ENCODE measurements around the gene PRPF8.

Gene PRPF8

GRCh38 chr17:1623057-1623630, 61.5 kb downstream of the PRPF8 start:
- no peak overlapping the region for H3K9ac ChIP-seq (ENCODE audit: low read depth, low read length)
- H3K4me1 ChIP-seq (ENCODE audit: insufficient read depth, low read length) = peaks cover 18% of the 10 kb centered on the region
- no peaks in the 10 kb centered on the region; the same call in 1 of the 2 replicates for H3K36me3 ChIP-seq (ENCODE audit: insufficient read depth, low read length)

GRCh38 chr17:1621273-1621954, 63.3 kb downstream of the PRPF8 start:
- Histone ChIP-seq H3K9me3 (ENCODE audit: control insufficient read depth, insufficient read depth, low read length) (no peaks in the 10 kb centered on the region), H3K9ac (ENCODE audit: low read depth, low read length) (no peak overlapping the region), H3K36me3 (ENCODE audit: insufficient read depth, low read length) (no peaks in the 10 kb centered on the region; the same call in 1 of the 2 replicates), H3K4me1 (ENCODE audit: insufficient read depth, low read length) (peaks cover 8% of the 10 kb centered on the region)

More at GRCh38 chr17:1623057-1623630, 61.5 kb downstream of the PRPF8 start:
- no peaks in the 10 kb centered on the region for H3K9me3 ChIP-seq (ENCODE audit: control insufficient read depth, insufficient read depth, low read length)

DNA sequence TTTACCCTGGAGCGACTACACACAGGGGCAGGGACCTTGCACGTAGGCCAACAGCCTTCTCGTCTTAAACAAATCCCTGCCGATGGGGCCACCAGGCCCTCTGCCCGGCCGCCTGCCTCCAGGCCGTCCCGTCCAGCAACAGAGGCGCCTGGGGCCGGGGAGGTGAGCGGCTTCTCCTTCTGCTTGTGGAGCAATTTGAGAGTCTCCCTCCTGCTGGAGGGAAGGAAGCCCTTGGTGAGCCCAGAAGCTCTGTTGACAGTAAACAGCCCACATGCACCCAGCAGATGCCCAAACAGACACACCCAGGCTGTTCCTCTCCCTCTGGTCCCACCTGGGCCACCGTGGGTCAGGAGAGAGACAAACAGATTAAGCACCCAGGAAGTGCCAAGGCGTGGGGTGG, 64.2 kb downstream of the PRPF8 start:
- Histone ChIP-seq H3K9me3 (ENCODE audit: control insufficient read depth, insufficient read depth, low read length) (no peaks in the 10 kb centered on the region), H3K9ac (ENCODE audit: low read depth, low read length) (no peak overlapping the region), H3K36me3 (ENCODE audit: insufficient read depth, low read length) (no peaks in the 10 kb centered on the region; the same call in 1 of the 2 replicates), H3K4me1 (ENCODE audit: insufficient read depth, low read length) (peaks cover 3% of the 10 kb centered on the region)

DNA sequence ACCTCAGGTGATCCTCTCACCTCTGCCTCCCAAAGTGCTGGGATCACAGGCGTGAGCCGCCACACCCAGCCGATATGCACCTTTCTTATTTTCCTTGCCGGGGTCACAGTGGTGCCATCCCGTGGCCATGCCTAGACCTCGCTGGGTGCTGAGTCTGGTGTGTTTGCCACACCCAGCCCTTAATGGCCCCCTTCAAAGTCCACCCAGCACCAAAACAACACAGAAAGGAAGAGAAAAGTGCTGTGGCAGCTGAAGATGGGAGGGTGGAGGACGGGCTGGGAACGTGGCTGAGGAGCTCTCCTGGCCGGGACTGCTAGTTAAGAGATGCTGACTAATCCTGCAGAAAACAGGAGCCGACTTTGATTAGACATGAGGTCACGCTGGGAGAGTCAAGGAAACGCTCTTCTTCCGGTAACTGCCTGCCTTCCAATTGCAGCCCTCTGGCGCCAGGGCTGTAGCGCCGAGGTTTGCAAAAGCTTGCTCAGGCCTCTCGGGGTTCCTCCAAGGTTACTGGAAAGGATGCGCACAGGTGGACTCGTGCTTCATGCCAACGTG, 67.0 kb downstream of the PRPF8 start:
- no peak overlapping the region for H3K9ac ChIP-seq (ENCODE audit: low read depth, low read length)
- H3K9me3 ChIP-seq (ENCODE audit: control insufficient read depth, insufficient read depth, low read length) = no peaks in the 10 kb centered on the region
- H3K4me1 ChIP-seq (ENCODE audit: insufficient read depth, low read length) = no peaks in the 10 kb centered on the region
- H3K36me3 ChIP-seq (ENCODE audit: insufficient read depth, low read length) = no peaks in the 10 kb centered on the region

DNA sequence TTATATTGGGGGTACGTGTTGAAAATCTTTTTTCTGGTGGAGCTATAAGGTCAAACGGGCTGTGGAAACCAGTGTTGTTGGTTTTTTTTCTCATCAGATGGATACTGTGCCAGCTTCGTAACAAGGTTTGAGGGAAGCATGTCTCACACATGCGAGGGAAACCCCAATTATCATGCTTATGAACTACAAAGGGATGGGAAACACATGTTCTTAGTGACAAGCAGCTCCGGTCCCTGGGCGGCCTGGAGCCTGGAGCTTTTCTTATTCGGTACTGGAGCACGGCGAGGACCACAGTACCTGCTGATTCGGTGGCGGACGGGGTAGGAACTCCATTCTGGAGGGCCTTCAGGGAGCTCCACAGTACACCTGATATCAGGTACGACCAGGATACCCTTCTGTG, 68.6 kb downstream of the PRPF8 start:
- no peak overlapping the region for H3K9ac ChIP-seq (ENCODE audit: low read depth, low read length)
- no peaks in the 10 kb centered on the region for H3K4me1 ChIP-seq (ENCODE audit: insufficient read depth, low read length)
- no peaks in the 10 kb centered on the region for H3K36me3 ChIP-seq (ENCODE audit: insufficient read depth, low read length)
- no peaks in the 10 kb centered on the region for H3K9me3 ChIP-seq (ENCODE audit: control insufficient read depth, insufficient read depth, low read length)

DNA sequence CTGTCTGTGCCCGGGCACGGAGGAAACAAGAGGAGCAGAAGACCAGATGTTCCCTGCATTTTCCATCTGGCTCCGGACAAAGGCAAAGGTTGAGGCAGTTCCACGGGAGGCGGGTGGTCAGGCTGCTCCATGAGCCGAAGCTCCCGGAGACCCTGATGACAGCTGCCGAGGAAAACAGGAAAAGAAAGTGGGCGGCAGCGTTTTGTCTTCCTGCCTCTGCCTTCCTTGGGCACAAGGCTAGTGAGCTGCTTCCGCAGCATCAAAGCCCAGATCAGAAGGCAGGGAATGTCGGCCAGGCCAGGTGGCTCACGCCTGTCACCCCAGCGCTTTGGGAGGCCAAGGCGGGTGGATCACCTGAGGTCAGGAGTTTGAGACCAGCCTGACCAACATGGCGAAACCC, 72.3 kb downstream of the PRPF8 start:
- H3K36me3 ChIP-seq (ENCODE audit: insufficient read depth, low read length) = no peaks in the 10 kb centered on the region
- no peaks in the 10 kb centered on the region for H3K4me1 ChIP-seq (ENCODE audit: insufficient read depth, low read length)
- no peak overlapping the region for H3K9ac ChIP-seq (ENCODE audit: low read depth, low read length)
- H3K9me3 ChIP-seq (ENCODE audit: control insufficient read depth, insufficient read depth, low read length) = no peaks in the 10 kb centered on the region

DNA sequence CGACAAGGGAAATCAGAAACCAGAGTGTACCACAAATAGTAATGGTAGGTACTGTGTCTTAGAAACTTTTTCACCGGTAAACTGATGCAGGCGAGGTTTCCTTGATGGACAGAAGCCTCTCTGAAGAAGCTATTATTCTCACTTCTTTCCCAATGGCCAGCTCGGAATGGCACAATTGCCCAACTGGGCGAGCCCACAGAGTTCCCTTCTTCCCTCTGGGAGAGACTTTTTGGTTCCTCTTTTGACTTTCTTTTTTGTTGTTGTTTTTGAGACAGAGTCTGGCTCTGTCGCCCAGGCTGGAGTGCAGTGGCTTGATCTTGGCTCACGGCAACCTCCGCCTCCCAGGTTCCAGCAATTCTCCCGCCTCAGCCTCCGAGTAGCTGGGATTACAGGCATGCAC, 73.0 kb downstream of the PRPF8 start:
- Histone ChIP-seq H3K9me3 (ENCODE audit: control insufficient read depth, insufficient read depth, low read length) (no peaks in the 10 kb centered on the region), H3K9ac (ENCODE audit: low read depth, low read length) (no peak overlapping the region), H3K36me3 (ENCODE audit: insufficient read depth, low read length) (no peaks in the 10 kb centered on the region), H3K4me1 (ENCODE audit: insufficient read depth, low read length) (no peaks in the 10 kb centered on the region)

DNA sequence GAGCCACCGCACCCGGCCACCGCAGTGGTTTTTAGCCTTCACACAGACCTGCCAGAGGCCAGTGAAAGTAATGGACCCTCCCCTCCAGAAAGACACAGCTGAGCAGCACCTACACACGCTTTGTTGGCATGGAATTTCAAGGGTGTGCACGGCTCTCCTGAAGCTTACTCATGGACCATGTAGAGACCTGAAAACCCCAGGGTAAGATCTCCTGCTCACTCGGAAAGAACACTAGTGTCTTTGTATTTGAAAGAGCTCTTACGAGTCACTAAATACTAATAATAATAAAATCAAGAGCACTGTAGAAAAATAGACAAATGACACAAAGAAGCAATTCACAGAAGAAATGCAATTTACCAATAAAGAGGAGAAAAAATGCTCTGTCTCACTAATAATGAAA, 76.0 kb downstream of the PRPF8 start:
- H3K36me3 ChIP-seq (ENCODE audit: insufficient read depth, low read length) = no peaks in the 10 kb centered on the region
- H3K9ac ChIP-seq (ENCODE audit: low read depth, low read length) = no peak overlapping the region
- H3K9me3 ChIP-seq (ENCODE audit: control insufficient read depth, insufficient read depth, low read length) = no peaks in the 10 kb centered on the region
- H3K4me1 ChIP-seq (ENCODE audit: insufficient read depth, low read length) = peaks cover 8% of the 10 kb centered on the region; the same call in 1 of the 2 replicates

DNA sequence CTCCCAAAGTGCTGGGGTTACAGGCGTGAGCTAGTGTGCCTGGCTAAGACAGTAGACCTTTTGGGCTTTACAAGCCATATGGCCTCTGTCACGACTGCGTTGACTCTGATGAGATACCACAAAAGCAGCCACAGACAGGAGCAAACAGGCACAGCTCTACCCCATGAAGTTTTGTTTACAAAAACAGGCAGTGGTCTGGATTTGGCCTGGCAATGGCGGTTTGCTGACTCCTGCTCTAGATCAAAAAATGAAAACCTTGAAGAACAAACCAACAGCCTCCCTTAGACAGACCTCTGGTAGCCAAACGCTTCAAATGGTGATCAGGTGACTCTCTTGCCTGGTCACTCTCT, 76.7 kb downstream of the PRPF8 start:
- peaks cover 8% of the 10 kb centered on the region; the same call in 1 of the 2 replicates for H3K4me1 ChIP-seq (ENCODE audit: insufficient read depth, low read length)
- H3K36me3 ChIP-seq (ENCODE audit: insufficient read depth, low read length) = no peaks in the 10 kb centered on the region
- no peak overlapping the region for H3K9ac ChIP-seq (ENCODE audit: low read depth, low read length)
- H3K9me3 ChIP-seq (ENCODE audit: control insufficient read depth, insufficient read depth, low read length) = no peaks in the 10 kb centered on the region

DNA sequence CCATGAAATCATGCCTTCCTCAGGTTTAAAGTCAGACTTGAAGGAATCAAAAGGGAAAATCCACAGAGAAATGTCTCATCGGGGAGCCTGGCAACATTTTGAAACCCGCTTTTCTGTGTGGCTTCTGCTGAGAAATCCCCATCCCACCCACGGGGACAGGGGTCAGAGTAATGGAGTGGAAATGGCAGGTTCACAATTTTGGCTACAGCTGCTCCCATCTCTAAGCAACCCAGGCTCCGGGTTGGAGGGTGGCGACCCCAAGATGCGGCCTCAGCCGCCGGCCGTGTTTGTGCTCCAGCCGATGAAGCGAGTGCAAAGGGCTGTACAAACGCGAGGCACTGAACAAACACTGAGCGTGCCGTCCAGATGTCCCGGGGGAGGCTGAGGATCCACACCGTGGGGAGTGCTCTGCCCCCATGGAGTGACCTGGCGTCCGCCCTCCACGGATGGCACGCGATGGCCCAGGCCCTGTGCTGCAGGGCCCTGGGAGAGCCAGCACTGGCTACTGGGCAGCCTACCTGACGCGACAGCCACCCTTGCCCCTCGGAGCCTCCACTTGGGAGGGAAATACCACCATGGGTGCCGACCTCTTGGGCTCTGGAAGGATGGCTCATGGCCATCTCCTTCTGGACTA, 78.2 kb downstream of the PRPF8 start:
- peaks cover 8% of the 10 kb centered on the region; the same call in 1 of the 2 replicates for H3K4me1 ChIP-seq (ENCODE audit: insufficient read depth, low read length)
- H3K9me3 ChIP-seq (ENCODE audit: control insufficient read depth, insufficient read depth, low read length) = no peaks in the 10 kb centered on the region
- no peaks in the 10 kb centered on the region for H3K36me3 ChIP-seq (ENCODE audit: insufficient read depth, low read length)
- H3K9ac ChIP-seq (ENCODE audit: low read depth, low read length) = no peak overlapping the region

DNA sequence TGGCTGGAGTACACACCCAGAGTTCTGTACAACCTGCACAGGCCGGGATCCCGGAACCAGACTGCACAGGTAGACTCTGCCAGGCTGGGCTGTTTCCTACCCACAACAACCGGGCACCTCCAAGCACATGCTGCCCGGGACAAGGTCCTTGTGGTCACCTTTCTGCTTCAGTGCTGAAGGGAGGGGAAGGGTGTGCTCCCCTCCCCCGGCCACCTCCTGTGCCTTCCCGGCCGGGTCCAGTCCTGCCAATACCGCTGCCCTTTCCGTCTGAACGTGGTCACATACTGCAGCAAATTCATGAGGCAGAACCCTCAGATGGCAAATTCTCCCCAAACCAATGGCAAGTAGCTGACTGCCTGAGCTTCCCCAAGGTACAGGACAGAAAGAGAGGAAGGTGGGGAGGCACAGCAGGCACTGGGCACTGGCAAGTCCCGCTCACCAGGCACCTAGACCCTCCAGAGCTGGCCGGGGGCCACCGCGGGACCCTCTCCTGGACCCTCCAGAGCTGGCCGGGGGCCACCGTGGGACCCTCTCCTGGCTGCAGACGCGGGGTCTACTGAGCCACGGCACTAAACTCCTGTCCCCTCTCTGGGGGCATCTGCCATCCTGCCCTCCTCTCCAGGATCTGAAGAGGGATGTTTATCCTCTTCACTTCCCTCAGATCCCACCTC, 78.9 kb downstream of the PRPF8 start:
- Histone ChIP-seq H3K9ac (ENCODE audit: low read depth, low read length) (no peak overlapping the region), H3K36me3 (ENCODE audit: insufficient read depth, low read length) (no peaks in the 10 kb centered on the region), H3K9me3 (ENCODE audit: control insufficient read depth, insufficient read depth, low read length) (no peaks in the 10 kb centered on the region), H3K4me1 (ENCODE audit: insufficient read depth, low read length) (peaks cover 8% of the 10 kb centered on the region; the same call in 1 of the 2 replicates)

- Histone ChIP-seq H3K4me1 (ENCODE audit: insufficient read depth, low read length) (peaks cover 8% of the 10 kb centered on the region; the same call in 1 of the 2 replicates), H3K9me3 (ENCODE audit: control insufficient read depth, insufficient read depth, low read length) (no peaks in the 10 kb centered on the region), H3K36me3 (ENCODE audit: insufficient read depth, low read length) (no peaks in the 10 kb centered on the region), H3K9ac (ENCODE audit: low read depth, low read length) (no peak overlapping the region)
Observed at GRCh38 chr17:1604831-1605528, 79.7 kb downstream of the PRPF8 start.

- no peaks in the 10 kb centered on the region for H3K9me3 ChIP-seq (ENCODE audit: control insufficient read depth, insufficient read depth, low read length)
- peaks cover 8% of the 10 kb centered on the region; the same call in 1 of the 2 replicates for H3K4me1 ChIP-seq (ENCODE audit: insufficient read depth, low read length)
- no peaks in the 10 kb centered on the region for H3K36me3 ChIP-seq (ENCODE audit: insufficient read depth, low read length)
- H3K9ac ChIP-seq (ENCODE audit: low read depth, low read length) = no peak overlapping the region
Observed at GRCh38 chr17:1601571-1601970, 83.1 kb downstream of the PRPF8 start.
